Keratinocyte (primary cell): ENCODE results near the gene COG5. TPM values are rescaled to one million over a fixed set of nuclear protein-coding genes. Genes with fewer than 3 reads are reported as not detected.

Source experiments
- DNase-seq: peaks from one replicate; pipeline ENCODE4 v3.0.0-alpha.2; 2011; ENCODE audit warnings: low read depth, missing footprints, low spot score
- FAIRE-seq: peaks from 2 replicates; lab custom pipeline; 2011; peaks lifted over from hg19 to GRCh38; lab: Jason Lieb, UNC
- H2AFZ ChIP-seq: 2 replicates; pipeline ENCODE4 v1.6.0; 2012; ENCODE audit warnings: low read length, control low read depth, inconsistent platforms; ENCODE audit not compliant: control insufficient read depth
- H3K27ac ChIP-seq: 2 replicates; pipeline ENCODE4 v1.5.1; 2011; ENCODE audit warnings: low read length; ENCODE audit not compliant: control insufficient read depth, insufficient read depth
- H3K27me3 ChIP-seq: 3 replicates; pipeline ENCODE4 v1.6.0; 2011; ENCODE audit warnings: low read length; ENCODE audit not compliant: control insufficient read depth, insufficient read depth; ENCODE audit errors: extremely low read depth
- H3K36me3 ChIP-seq, 2 experiments: 2 replicates in 1 of 2; 3 replicates in 1 of 2; pipeline ENCODE4 v1.5.1; 2011; ENCODE audit warnings: low read length in 2 of 2, mild to moderate bottlenecking in 1 of 2; ENCODE audit not compliant: control insufficient read depth in 2 of 2, insufficient read depth in 2 of 2; ENCODE audit errors: extremely low read depth in 1 of 2
- H3K4me1 ChIP-seq: 3 replicates; pipeline ENCODE4 v1.5.1; 2011; ENCODE audit warnings: low read length; ENCODE audit not compliant: control insufficient read depth, insufficient read depth; ENCODE audit errors: extremely low read depth
- H3K4me2 ChIP-seq: 3 replicates; pipeline ENCODE4 v1.6.0; 2011; ENCODE audit warnings: low read depth, low read length; ENCODE audit not compliant: control insufficient read depth, insufficient read depth; ENCODE audit errors: extremely low read depth
- H3K4me3 ChIP-seq, 3 experiments: fragments of 200-600 bp in 1 of 3; sonication (generic) in 1 of 3; 2 replicates in 2 of 3; 3 replicates in 1 of 3; pipeline ENCODE4 v1.5.1; 2011 to 2016; ENCODE audit warnings: low read length in 3 of 3, mild to moderate bottlenecking in 3 of 3, control low read depth in 2 of 3, inconsistent platforms in 1 of 3, low read depth in 1 of 3, mixed read lengths in 1 of 3, mixed run types in 1 of 3, moderate library complexity in 1 of 3; ENCODE audit not compliant: control insufficient read depth in 2 of 3, insufficient read depth in 2 of 3; ENCODE audit errors: extremely low read depth in 1 of 3
- H3K79me2 ChIP-seq: 2 replicates; pipeline ENCODE4 v1.6.0; 2012; ENCODE audit warnings: low read length; ENCODE audit not compliant: control insufficient read depth, insufficient read depth
- H3K9ac ChIP-seq: 3 replicates; pipeline ENCODE4 v1.6.0; 2011; ENCODE audit warnings: low read length; ENCODE audit not compliant: control insufficient read depth, insufficient read depth; ENCODE audit errors: extremely low read depth
- H3K9me1 ChIP-seq: 3 replicates; pipeline ENCODE4 v1.6.0; 2011; ENCODE audit warnings: low read length; ENCODE audit not compliant: control insufficient read depth, insufficient read depth; ENCODE audit errors: extremely low read depth
- H3K9me3 ChIP-seq: 2 replicates; pipeline ENCODE4 v1.5.1; 2012; ENCODE audit warnings: low read depth, low read length; ENCODE audit not compliant: control insufficient read depth
- H4K20me1 ChIP-seq: 3 replicates; pipeline ENCODE4 v1.6.0; 2011; ENCODE audit warnings: low read length; ENCODE audit not compliant: control insufficient read depth, insufficient read depth; ENCODE audit errors: extremely low read depth
- EZH2 ChIP-seq: IDR thresholded peaks from one replicate; pipeline ENCODE4 v1.6.1; 2012; ENCODE audit warnings: inconsistent platforms, mild to moderate bottlenecking, low read length, moderate library complexity
- dilution Hi-C: fragments of 300-500 bp; cut with MboI; formaldehyde crosslinking; loops from one replicate; pipeline ENCODE4 v1.7.0; 2020; ENCODE audit warnings: low sequenced_read_pairs; ENCODE audit not compliant: extremely low pct_ligation_motif_present
- polyA plus RNA-seq, 5 experiments: library from polyadenylated mRNA; depleted of rRNA in 3 of 5; stranded (reverse) in 3 of 5; stranded (forward) in 1 of 5; unstranded in 1 of 5; fragments of >200 nt; gene quantifications; 1 replicate in 1 of 5; 2 replicates in 3 of 5; 3 replicates in 1 of 5; pipeline versions ENCODE4 v1.2.1 to v1.2.3, GENCODE V29; 2011 to 2012; ENCODE audit warnings: missing spikeins in 2 of 5, low read depth in 1 of 5, low replicate concordance in 1 of 5
- TF ChIP-seq, protein P1 (sequence below), 3 experiments: IDR thresholded peaks in 1 of 3; conservative IDR thresholded peaks in 1 of 3; optimal IDR thresholded peaks in 1 of 3; 2 replicates in 2 of 3; 3 replicates in 1 of 3; pipeline versions ENCODE3 to v1.5.1; 2011; ENCODE audit warnings: low read length in 3 of 3, mild to moderate bottlenecking in 3 of 3, moderate library complexity in 2 of 3, control low read depth in 1 of 3, inconsistent platforms in 1 of 3; ENCODE audit not compliant: insufficient read depth in 2 of 3; ENCODE audit errors: extremely low read depth in 1 of 3

The COG5 gene
- polyA plus RNA-seq, 1 donor (not counting 4 experiments of a cell fraction or from before 2014, with no cell fraction given) = 50.7 TPM

DNA sequence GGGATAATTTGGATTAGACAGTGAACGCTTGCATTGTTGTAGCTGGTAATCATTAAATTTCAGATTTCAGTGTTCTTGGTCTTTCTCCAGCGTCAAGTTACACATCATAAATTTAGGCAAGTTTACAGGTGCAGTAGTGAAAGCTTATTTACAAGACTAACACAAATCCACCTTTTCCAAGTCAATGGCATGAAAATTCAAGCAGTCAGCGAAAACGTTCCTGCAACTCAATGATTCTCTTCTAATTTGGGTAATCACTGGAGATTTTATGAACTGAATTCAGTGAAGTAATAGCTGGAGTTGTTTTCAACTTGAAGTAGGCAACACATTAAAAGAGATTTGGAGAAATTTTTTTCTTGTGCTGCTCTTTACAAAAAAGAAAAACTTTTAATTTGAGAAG, 34.2 kb upstream of the COG5 start:
- H3K27me3 ChIP-seq = no peaks in the 10 kb centered on the region
- TF ChIP-seq, protein P1, sequence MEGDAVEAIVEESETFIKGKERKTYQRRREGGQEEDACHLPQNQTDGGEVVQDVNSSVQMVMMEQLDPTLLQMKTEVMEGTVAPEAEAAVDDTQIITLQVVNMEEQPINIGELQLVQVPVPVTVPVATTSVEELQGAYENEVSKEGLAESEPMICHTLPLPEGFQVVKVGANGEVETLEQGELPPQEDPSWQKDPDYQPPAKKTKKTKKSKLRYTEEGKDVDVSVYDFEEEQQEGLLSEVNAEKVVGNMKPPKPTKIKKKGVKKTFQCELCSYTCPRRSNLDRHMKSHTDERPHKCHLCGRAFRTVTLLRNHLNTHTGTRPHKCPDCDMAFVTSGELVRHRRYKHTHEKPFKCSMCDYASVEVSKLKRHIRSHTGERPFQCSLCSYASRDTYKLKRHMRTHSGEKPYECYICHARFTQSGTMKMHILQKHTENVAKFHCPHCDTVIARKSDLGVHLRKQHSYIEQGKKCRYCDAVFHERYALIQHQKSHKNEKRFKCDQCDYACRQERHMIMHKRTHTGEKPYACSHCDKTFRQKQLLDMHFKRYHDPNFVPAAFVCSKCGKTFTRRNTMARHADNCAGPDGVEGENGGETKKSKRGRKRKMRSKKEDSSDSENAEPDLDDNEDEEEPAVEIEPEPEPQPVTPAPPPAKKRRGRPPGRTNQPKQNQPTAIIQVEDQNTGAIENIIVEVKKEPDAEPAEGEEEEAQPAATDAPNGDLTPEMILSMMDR (optimal IDR thresholded peaks at IDR 0.05 in 1 of 3, IDR thresholded peaks at IDR 0.05 in 1 of 3, conservative IDR thresholded peaks at IDR 0.05 in 1 of 3; ENCODE audit: extremely low read depth in 1 of 3, insufficient read depth in 2 of 3, low read length in 3 of 3) = no peak
- no peak for TF ChIP-seq EZH2
- DNase-seq (no peak), FAIRE-seq (no peak)
- H3K27ac ChIP-seq = no peak overlapping the region
- peaks cover 35% of the 10 kb centered on the region for H3K4me1 ChIP-seq
- H3K36me3 ChIP-seq = peaks cover 8 to 11% of the 10 kb centered on the region in 2 experiments
- H4K20me1 ChIP-seq = no peaks in the 10 kb centered on the region
- no peaks in the 10 kb centered on the region for H3K9me3 ChIP-seq
- H3K9ac ChIP-seq = no peak overlapping the region
- H3K9me1 ChIP-seq = no peaks in the 10 kb centered on the region
- H3K79me2 ChIP-seq = no peaks in the 10 kb centered on the region
- no peak overlapping the region for H2AFZ ChIP-seq
- H3K4me2 ChIP-seq = no peak overlapping the region
- H3K4me3 ChIP-seq = no peak overlapping the region
- dilution Hi-C loops = no loop called here

DNA sequence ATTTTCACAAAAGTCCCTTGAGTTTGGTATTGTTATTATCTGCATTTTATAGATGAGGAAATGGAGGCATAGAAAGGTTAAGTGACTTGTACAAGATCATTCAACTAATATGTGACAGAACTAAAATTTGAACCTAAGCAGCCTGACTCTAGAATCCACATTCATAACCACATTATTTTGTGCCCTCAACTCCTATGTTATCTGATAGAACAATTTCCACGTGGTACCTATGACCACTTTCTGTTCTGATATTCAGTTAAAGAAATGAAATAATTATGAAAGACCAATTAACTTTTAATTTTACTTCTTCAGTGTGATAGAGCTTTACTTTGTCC, 33.8 kb upstream of the COG5 start:
- no peak overlapping the region for H3K4me3 ChIP-seq
- H3K4me1 ChIP-seq = peaks cover 35% of the 10 kb centered on the region
- no peak overlapping the region for H3K4me2 ChIP-seq
- H3K27me3 ChIP-seq = no peaks in the 10 kb centered on the region
- no peaks in the 10 kb centered on the region for H3K9me3 ChIP-seq
- H3K27ac ChIP-seq = no peak overlapping the region
- no peaks in the 10 kb centered on the region for H3K9me1 ChIP-seq
- no peaks in the 10 kb centered on the region for H4K20me1 ChIP-seq
- no peak overlapping the region for H2AFZ ChIP-seq
- TF ChIP-seq, protein P1 (optimal IDR thresholded peaks at IDR 0.05 in 1 of 3, IDR thresholded peaks at IDR 0.05 in 1 of 3, conservative IDR thresholded peaks at IDR 0.05 in 1 of 3; ENCODE audit: extremely low read depth in 1 of 3, insufficient read depth in 2 of 3, low read length in 3 of 3) = no peak
- no peak for TF ChIP-seq EZH2
- DNase-seq (no peak), FAIRE-seq (peak; percentile 46)
- peaks cover 8 to 11% of the 10 kb centered on the region in 2 experiments for H3K36me3 ChIP-seq
- dilution Hi-C loops = no loop called here
- H3K79me2 ChIP-seq = no peaks in the 10 kb centered on the region
- no peak overlapping the region for H3K9ac ChIP-seq
